GM12878 (cell line): ENCODE results near the gene UMAD1. TPM values are rescaled to one million over a fixed set of nuclear protein-coding genes. Genes with fewer than 3 reads are reported as not detected.

Experiments
- BACH1 ChIP-seq: fragments of 450-650 bp; IDR thresholded peaks from 2 replicates; pipeline ENCODE4 v1.6.1; 2017; ENCODE audit warnings: mild to moderate bottlenecking, borderline replicate concordance
- BHLHE40 ChIP-seq, 2 experiments: fragments of 450-650 bp in 1 of 2; IDR thresholded peaks; 2 replicates each; pipeline ENCODE4 v1.6.1; 2011 to 2017; ENCODE audit warnings: low read depth in 2 of 2, borderline replicate concordance in 1 of 2, improper control_type of control experiment in 1 of 2, low read length in 1 of 2, mild to moderate bottlenecking in 1 of 2
- ELK1 ChIP-seq: IDR thresholded peaks from 2 replicates; pipeline ENCODE4 v1.6.1; 2012; ENCODE audit warnings: low read depth, low read length, improper control_type of control experiment
- HSF1 ChIP-seq: fragments of 150-350 bp; IDR thresholded peaks from 2 replicates; pipeline ENCODE4 v1.6.1; 2014; ENCODE audit warnings: mild to moderate bottlenecking, low read depth, low read length
- MTA3 ChIP-seq: IDR thresholded peaks from 2 replicates; pipeline ENCODE4 v1.6.1; 2012; ENCODE audit warnings: low read length, inconsistent platforms, borderline replicate concordance
- NR2C1 ChIP-seq: fragments of 450-650 bp; IDR thresholded peaks from 2 replicates; pipeline ENCODE4 v1.6.1; 2017; ENCODE audit warnings: antibody characterized with exemption, mild to moderate bottlenecking, moderate library complexity
- NR2F1 ChIP-seq: fragments of 450-650 bp; conservative IDR thresholded peaks from 2 replicates; pipeline ENCODE4 v1.6.1; 2017; ENCODE audit warnings: mild to moderate bottlenecking
- POLR2AphosphoS5 ChIP-seq: IDR thresholded peaks from 2 replicates; pipeline ENCODE4 v1.6.1; 2011; ENCODE audit warnings: mild to moderate bottlenecking, low read length, inconsistent platforms
- RAD51 ChIP-seq: fragments of 450-650 bp; IDR thresholded peaks from 2 replicates; pipeline ENCODE4 v1.6.1; 2016; ENCODE audit warnings: moderate library complexity, mild to moderate bottlenecking, inconsistent platforms
- RELB ChIP-seq: fragments of 450-650 bp; IDR thresholded peaks from 2 replicates; pipeline ENCODE4 v1.6.1; 2017; ENCODE audit warnings: low read depth, mild to moderate bottlenecking, moderate library complexity
- SKIL ChIP-seq: fragments of 450-650 bp; IDR thresholded peaks from 2 replicates; pipeline ENCODE4 v1.6.1; 2017; ENCODE audit warnings: mild to moderate bottlenecking, low read depth, inconsistent platforms; ENCODE audit not compliant: poor library complexity, severe bottlenecking
- SMC3 ChIP-seq: IDR thresholded peaks from 2 replicates; pipeline ENCODE4 v1.6.1; 2011; ENCODE audit warnings: low read length, improper control_type of control experiment, borderline replicate concordance
- ZBTB33 ChIP-seq: fragments of 450-650 bp; IDR thresholded peaks from 2 replicates; pipeline ENCODE4 v1.6.1; 2017; ENCODE audit warnings: mild to moderate bottlenecking
- ZNF207 ChIP-seq: fragments of 450-650 bp; IDR thresholded peaks from 2 replicates; pipeline ENCODE4 v1.6.1; 2014; ENCODE audit warnings: antibody characterized with exemption, mild to moderate bottlenecking, borderline replicate concordance
- ZNF274 ChIP-seq: IDR thresholded peaks from one replicate; pipeline ENCODE4 v1.8.0; 2011; ENCODE audit not compliant: insufficient read length, insufficient read depth
- ZNF384 ChIP-seq: IDR thresholded peaks from 2 replicates; pipeline ENCODE4 v1.6.1; 2012; ENCODE audit warnings: low read depth, mild to moderate bottlenecking, low read length, improper control_type of control experiment, borderline replicate concordance
- ZNF592 ChIP-seq: fragments of 450-650 bp; IDR thresholded peaks from 2 replicates; pipeline ENCODE4 v1.6.1; 2017; ENCODE audit warnings: mild to moderate bottlenecking, moderate library complexity
- ZZZ3 ChIP-seq: IDR thresholded peaks from 2 replicates; pipeline ENCODE4 v1.6.1; 2011; ENCODE audit warnings: low read depth; ENCODE audit not compliant: control insufficient read depth, insufficient read length
- polyA plus RNA-seq, 11 experiments: library from polyadenylated mRNA; depleted of rRNA in 4 of 11; unstranded in 6 of 11; stranded (reverse) in 5 of 11; fragments of >200 nt; fragmentation: Nextera tagmentation in 4 of 11; fragmentation: Illumina TruSeq in 1 of 11; extraction: Ambion mirVana in 4 of 11; extraction: Trizol in 1 of 11; gene quantifications; 1 replicate in 1 of 11; 2 replicates in 10 of 11; pipeline versions ENCODE4 v1.2.1 to v1.2.3, GENCODE V29; 2011 to 2016; ENCODE audit warnings: inconsistent platforms in 2 of 11, missing spikeins in 2 of 11, low read depth in 1 of 11
- total RNA-seq, 4 experiments: library from RNA; depleted of rRNA in 3 of 4; stranded (reverse); fragments of >200 nt in 3 of 4; fragmentation: Illumina TruSeq in 1 of 4; extraction: Trizol in 1 of 4; gene quantifications; 2 replicates each; pipeline versions ENCODE4 v1.2.1 to v1.2.3, GENCODE V29; 2013 to 2021

UMAD1 gene
- total and polyA plus RNA-seq, 10 of the 15 experiments (the other 5 are each of a cell fraction or from before 2014, with no cell fraction given), result 6.0 to 28.6 (median 9.3) TPM

- TF ChIP-seq ZBTB33 (no peak), SKIL (peak; percentile 70), HSF1 (no peak), ZNF384 (peak; percentile 79), NR2F1 (0 out of 2 replicates have a peak, but pooled peaks have one; percentile 15), ZZZ3 (no peak), BHLHE40 (IDR thresholded peaks at IDR 0.05; ENCODE audit: borderline replicate concordance in 1 of 2, low read depth in 2 of 2, low read length in 1 of 2) (peak; percentile 17 to 27; a peak in 2 of 4 replicates), ELK1 (no peak), RELB (peak; percentile 95), BACH1 (peak; percentile 94; the same call in 1 of the 2 replicates), POLR2AphosphoS5 (no peak), ZNF592 (no peak), ZNF274 (no peak), MTA3 (peak; percentile 63), ZNF207 (no peak), RAD51 (no peak), NR2C1 (no peak), SMC3 (no peak)
Observed at GRCh38 chr7:7706101-7706511, 65.6 kb downstream of the UMAD1 start (continued).
